ENCODE results near the gene LILRA1. TPM values are rescaled to one million over a fixed set of nuclear protein-coding genes. Genes with fewer than 3 reads are reported as not detected.
A peak's percentile ranks its signal among the peaks of the same experiment; 100 is the strongest.
"Not testable (repeated sequence)": the region's sequence is repeated elsewhere in the genome, so short reads cannot be mapped to it uniquely, and the experiment has no call there.

The LILRA1 gene
- not detected in 2 replicates for total RNA-seq

DNA sequence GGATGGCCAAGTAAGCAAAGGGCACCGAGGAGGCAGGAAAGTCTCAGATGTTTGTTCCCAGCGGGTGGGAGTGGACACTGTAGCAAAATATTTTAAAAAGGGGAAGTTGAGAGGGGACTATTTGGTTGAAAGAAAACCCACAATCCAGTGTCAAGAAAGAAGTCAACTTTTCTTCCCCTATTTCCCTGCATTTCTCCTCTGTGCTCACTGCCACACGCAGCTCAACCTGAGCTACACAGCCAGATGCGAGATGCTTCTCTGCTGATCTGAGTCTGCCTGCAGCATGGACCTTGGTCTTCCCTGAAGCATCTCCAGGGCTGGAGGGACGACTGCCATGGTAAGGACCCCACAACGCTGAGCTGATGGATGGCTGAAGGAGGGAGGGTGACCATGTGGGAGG, at the start of gene LILRA1:
Gene LILRA1 (plus strand): TSS at position 188 of the 400 bp plus-strand sequence. CDS start 613 bp downstream, outside the sequence.
- H3K27me3 ChIP-seq (ENCODE audit: control insufficient read depth, insufficient read depth, low read length), result not testable (repeated sequence)

GRCh38 chr19:54548806-54549205, 44.6 kb upstream of the LILRA1 start:
- FAIRE-seq, result no peak
- H3K27me3 ChIP-seq (ENCODE audit: control insufficient read depth, insufficient read depth, low read length), result no peaks in the 10 kb centered on the region
- no peak for TF ChIP-seq CTCF (IDR thresholded peaks at IDR 0.05; ENCODE audit: insufficient read depth, low read length, severe bottlenecking)
- no peaks in the 10 kb centered on the region for H3K36me3 ChIP-seq (ENCODE audit: control insufficient read depth, insufficient read depth, low read length)
- no peak for DNase-seq (ENCODE audit: low read depth)
- H3K4me3 ChIP-seq (ENCODE audit: low read depth, low read length), result no peak overlapping the region

More for the DNA sequence above, at the start of gene LILRA1:
- H3K4me3 ChIP-seq (ENCODE audit: low read depth, low read length); DNase-seq (ENCODE audit: low read depth); H3K36me3 ChIP-seq (ENCODE audit: control insufficient read depth, insufficient read depth, low read length): not testable (repeated sequence)
- peak; percentile 79 for FAIRE-seq

- no peaks in the 10 kb centered on the region for H3K36me3 ChIP-seq (ENCODE audit: control insufficient read depth, insufficient read depth, low read length)
- TF ChIP-seq CTCF (IDR thresholded peaks at IDR 0.05; ENCODE audit: insufficient read depth, low read length, severe bottlenecking), result no peak
- peak; percentile 43 for FAIRE-seq
- DNase-seq (ENCODE audit: low read depth), result no peak
- no peak overlapping the region for H3K4me3 ChIP-seq (ENCODE audit: low read depth, low read length)
- no peaks in the 10 kb centered on the region for H3K27me3 ChIP-seq (ENCODE audit: control insufficient read depth, insufficient read depth, low read length)
Observed at GRCh38 chr19:54549224-54549623, 44.2 kb upstream of the LILRA1 start.

DNA sequence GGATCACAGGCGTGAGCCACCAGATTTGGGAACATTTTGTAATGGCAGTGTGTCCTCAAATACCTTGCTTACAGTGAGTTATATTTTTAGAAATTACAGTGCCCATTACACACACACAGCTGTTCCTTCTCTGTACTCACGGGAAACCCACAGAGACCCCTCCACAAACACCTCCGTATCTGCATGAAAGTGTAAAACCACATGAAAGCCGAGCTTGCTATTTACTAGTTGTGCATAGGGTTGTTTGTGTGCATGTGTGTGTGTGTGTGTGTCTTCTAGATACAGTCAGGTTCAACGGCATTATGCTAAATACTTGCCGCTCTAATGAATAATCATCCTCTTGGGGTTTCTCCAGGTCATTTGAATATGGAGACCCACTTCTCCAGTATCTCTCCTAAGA, 42.1 kb upstream of the LILRA1 start:
- DNase-seq (ENCODE audit: low read depth) (no peak), FAIRE-seq (no peak)
- Histone ChIP-seq H3K27me3 (ENCODE audit: control insufficient read depth, insufficient read depth, low read length) (no peaks in the 10 kb centered on the region), H3K36me3 (ENCODE audit: control insufficient read depth, insufficient read depth, low read length) (no peaks in the 10 kb centered on the region), H3K4me3 (ENCODE audit: low read depth, low read length) (no peak overlapping the region)
- TF ChIP-seq CTCF (IDR thresholded peaks at IDR 0.05; ENCODE audit: insufficient read depth, low read length, severe bottlenecking), result no peak

- Histone ChIP-seq H3K4me3 (ENCODE audit: low read depth, low read length) (no peak overlapping the region), H3K36me3 (ENCODE audit: control insufficient read depth, insufficient read depth, low read length) (no peaks in the 10 kb centered on the region), H3K27me3 (ENCODE audit: control insufficient read depth, insufficient read depth, low read length) (no peaks in the 10 kb centered on the region)
- no peak for TF ChIP-seq CTCF (IDR thresholded peaks at IDR 0.05; ENCODE audit: insufficient read depth, low read length, severe bottlenecking)
- DNase-seq (ENCODE audit: low read depth) (no peak), FAIRE-seq (no peak)
Observed at GRCh38 chr19:54551950-54552912, 41.2 kb upstream of the LILRA1 start.

- H3K36me3 ChIP-seq (ENCODE audit: control insufficient read depth, insufficient read depth, low read length), result no peaks in the 10 kb centered on the region
- DNase-seq (ENCODE audit: low read depth), result no peak
- H3K4me3 ChIP-seq (ENCODE audit: low read depth, low read length), result no peak overlapping the region
- H3K27me3 ChIP-seq (ENCODE audit: control insufficient read depth, insufficient read depth, low read length), result no peaks in the 10 kb centered on the region
- no peak for FAIRE-seq
- TF ChIP-seq CTCF (IDR thresholded peaks at IDR 0.05; ENCODE audit: insufficient read depth, low read length, severe bottlenecking), result no peak
Observed at GRCh38 chr19:54552913-54553310, 40.5 kb upstream of the LILRA1 start.

Data from bronchial epithelial cell (primary cell).